Activated naive CD8-positive, alpha-beta T cell treated with anti-CD3 and anti-CD28 coated beads, Interleukin-2, amount 50 U/mL, for 16 hours (primary cell): Measurements from ENCODE around the gene MYH9.

Source experiments
- DNase-seq: peaks from one replicate; pipeline ENCODE4 v3.0.0-alpha.2; 2020; ENCODE audit warnings: low read depth, low spot score

The MYH9 gene

DNA sequence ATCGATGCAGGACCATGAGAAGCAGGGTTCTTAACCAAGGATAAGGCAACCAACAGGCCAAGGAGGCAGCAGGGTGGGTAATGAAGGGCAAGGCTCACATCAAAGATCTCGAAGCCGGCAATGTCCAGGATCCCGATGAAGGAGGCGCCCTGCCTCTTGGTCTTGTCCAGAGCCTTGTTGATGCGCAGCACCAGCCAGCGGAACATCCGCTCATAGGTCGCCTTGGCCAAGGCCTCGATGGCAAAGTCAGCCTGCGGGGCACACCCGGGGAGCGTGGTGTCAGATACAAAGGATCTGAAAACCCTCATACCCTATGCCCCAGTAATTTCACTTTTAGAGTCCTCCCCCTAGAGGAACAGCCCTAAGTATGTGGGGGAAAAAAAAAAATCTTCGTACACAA lies 71.3 kb downstream of the MYH9 start:
- DNase-seq, result no peak

GRCh38 chr22:36315325-36315724 lies 72.4 kb downstream of the MYH9 start:
- DNase-seq, result no peak

DNA sequence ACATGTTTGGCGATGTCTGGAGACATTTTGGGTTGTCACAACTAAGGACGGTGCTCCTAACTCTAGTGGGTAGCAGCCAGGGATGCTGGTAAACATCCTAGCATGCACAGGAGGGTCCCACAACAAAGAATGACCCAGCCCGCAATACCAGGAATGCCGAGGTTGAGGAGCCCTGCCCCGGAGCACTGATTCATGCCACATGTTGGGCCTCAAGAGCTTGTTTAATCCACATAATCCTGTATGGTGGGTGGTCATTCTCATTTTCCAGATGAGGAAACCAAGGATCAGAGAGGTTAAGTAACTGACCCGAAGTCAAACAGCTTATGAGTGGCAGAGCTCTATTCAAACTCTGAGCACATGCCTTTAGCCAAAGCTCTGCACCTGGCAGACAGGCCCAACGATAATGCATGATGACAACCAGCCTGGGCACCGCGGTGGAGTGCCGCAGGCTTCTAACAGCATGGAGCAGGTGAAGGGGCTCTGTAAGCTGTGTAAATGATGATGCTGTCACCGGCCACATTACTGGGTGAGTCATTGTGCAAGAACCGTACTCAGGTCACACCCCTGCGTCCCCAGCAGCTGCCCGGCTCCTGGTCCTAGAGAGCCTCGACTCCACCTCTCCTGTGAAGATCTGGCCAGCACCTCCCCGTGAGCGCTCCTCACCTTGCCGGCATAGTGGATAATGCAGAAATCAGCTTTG lies 76.2 kb downstream of the MYH9 start:
- no peak for DNase-seq

DNA sequence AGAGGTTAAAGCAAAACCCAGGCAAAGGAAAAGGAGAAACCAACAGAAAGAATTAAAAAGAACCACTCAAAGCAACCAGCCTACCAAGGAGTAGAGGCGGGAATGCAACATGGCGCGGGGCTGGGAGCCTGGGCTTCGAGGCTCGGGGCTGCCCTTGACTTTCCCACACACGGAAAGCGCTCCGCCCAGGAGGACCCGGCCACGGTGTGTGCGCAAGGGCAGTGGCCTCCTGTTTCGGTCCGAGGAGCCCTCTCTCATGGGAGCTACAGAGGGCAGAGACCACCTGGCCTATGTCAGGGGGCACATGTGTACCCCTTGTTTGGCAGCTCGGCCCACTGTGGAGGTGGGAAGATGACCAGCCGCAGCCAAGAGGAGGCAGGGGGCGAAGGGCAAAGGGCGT lies 78.9 kb downstream of the MYH9 start:
- no peak for DNase-seq

DNA sequence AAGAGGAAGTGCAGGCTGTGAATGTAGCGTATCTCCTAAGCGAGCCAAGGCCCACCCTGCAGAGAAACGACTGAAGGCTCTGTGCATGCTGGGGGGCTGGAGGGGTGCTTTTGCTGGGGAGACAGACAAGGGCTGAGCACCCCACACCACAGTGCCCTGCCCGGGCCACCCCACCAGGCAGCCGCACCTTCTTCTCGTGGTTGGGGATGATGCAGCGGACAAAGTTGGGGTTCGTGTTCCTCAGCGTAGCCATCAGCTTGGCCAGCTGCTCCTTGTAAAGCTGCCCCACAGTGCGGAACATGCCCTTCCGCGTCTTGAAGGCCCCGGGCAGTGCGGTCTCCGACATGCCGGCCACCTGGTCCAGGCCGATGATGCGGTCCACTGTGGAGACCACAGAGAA lies 81.5 kb downstream of the MYH9 start:
- no peak for DNase-seq

- DNase-seq, result no peak
These were observed 82.0 kb downstream of the MYH9 start for GRCh38 chr22:36305813-36306212.

GRCh38 chr22:36304429-36304828 lies 83.3 kb downstream of the MYH9 start:
- no peak for DNase-seq

DNA sequence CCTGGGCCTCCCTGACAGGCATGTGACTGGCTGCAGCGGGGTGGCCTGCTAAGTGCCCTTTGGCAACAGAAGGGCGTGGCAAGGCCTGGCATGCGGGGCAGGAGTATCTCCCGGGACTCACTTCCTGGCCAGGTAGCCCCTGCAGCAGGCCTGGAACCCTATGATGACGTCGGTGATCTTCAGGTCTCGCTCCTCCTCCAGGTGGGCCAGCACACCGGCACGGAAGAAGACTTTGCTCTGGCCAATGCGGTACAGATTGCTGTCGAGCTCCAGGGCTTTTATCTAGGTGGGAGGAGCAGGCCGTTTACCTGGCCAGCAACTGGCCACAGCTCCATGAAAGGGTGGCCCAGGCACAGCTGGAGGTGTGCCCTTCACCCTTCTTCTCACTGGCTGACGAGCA lies 83.9 kb downstream of the MYH9 start:
- DNase-seq, result no peak

DNA sequence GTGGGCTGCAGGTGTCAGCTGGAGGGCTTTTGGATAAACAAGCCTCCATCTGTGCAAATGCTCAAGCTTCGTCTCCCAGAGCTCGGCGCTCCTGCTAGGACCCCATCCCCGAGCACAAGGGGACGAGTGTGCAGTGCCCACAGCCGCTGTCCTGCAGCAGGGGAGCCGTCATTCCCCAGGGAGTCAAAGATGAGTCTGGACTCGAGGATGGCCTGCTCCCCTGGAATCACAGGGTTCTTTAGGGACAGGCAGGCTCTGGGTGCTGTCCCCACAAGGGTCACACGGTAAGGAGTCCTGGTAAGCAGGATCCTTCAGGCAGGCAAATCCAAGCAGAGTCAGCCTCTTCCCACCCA lies 84.7 kb downstream of the MYH9 start:
- no peak for DNase-seq

DNA sequence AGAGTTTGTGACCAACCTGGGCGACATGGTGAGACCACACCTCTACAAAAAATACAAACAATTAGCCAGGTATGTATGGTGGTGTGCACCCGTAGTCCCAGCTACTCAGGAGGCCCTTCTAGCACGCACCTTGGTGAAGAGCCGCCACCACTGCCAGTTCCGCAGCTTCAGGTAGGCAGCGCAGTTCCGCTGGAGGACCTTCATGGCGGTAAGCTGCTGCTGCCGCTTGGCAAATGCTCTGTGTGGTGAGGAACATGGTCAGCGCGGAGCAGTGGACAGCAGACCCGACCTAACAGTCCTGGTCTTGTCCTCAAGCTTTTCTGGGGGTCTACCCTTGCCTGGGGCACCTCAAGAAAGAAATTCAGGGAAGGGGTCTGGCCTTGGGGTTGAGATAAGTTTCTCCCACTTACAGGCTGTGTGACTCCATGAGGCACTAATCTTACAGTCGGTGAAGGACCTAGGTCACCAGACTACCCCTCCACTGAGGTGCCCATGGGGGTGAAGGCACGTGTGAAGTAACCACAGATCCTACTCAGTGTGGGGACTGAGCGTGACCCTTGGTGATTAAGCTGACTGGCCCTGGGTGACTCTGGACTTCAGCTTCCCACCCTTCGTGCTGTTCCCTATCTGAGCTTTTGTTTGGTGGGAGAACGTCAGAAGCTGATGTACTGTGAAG lies 85.2 kb downstream of the MYH9 start:
- no peak for DNase-seq

DNA sequence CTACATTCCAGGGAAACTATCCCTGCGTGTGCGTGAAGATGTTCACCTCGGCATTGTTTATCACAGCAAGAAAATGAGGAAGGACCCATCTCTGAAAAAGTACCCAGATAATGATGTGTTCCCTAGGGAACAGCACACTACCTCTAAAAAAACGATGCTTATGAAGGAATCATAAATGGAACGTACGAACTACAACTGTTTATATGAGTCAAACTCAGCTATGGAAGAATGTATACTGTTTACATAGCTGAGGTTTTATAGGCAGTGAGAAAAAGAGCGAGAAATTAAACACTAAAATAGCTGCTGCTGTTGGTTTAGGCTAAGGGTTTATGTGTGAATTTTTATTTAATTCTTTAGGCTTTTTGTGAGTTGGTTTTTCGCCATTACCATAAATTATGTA lies 85.9 kb downstream of the MYH9 start:
- no peak for DNase-seq

DNA sequence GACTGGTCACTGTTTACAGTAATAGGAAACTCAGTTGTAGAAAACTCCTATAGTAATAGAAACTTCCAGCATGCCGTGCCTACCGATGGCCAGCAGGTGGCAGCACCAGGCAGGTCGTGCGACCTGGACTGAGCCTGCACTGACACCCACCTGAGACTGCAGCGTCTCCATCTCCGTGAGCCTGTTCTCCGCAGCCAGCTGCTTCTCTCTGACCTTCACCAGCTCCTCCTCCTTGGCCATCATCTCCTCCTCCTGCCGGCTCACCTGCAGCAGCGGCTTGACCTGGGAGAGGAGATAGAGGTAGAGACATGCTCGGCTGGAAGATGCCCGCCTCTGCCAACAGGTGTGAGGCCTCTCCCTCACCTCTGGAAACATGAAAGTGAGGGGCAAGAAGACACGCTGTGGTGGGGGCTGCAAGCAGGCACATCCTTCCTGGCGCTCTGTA lies 86.4 kb downstream of the MYH9 start:
- DNase-seq, result peak; percentile 61

- no peak for DNase-seq
These were observed 87.2 kb downstream of the MYH9 start for GRCh38 chr22:36300396-36301212.

DNA sequence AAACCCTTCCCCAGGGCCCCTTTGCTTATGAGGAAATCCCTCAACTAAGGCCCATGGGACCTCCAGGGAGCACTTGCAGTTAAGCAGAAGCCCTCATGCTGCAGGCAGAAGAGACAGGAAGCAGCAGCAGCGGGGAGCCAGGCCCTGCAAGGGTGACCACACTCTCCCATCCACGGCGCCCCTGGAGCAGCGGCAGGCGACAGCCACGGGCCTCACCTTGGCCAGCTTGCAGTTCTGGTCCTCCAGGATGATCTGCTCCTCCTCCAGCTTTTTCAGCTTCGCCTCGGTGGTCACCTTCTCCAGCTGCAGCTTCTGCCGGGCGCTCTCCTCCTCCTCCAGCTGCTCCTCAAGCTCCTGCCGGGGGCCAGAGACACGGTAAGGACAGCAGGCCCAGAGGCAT lies 87.9 kb downstream of the MYH9 start:
- no peak for DNase-seq

DNA sequence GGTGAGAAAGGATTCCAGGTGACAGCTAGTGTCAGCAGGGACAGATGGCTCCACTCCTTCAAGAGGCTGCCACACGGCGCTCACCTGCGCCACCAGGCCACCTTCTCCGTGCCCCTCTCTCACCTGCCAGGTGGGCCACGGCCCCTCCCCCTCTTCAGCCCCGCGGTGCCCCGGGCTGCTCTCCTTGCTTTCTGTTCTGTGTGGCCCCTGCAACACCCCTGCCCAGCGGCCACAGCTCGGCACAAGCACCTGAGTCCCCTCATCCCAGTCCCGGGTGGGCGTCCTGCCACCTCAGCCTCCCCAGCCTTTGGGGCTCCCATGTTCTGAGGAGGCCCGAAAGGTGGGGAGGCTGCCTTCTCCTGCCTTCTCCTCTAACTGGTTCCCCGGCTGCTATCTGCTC lies 88.5 kb downstream of the MYH9 start:
- DNase-seq, result no peak

GRCh38 chr22:36298601-36299000 lies 89.2 kb downstream of the MYH9 start:
- DNase-seq, result no peak

GRCh38 chr22:36298118-36298517 lies 89.6 kb downstream of the MYH9 start:
- DNase-seq, result no peak

- DNase-seq, result no peak
These were observed 90.2 kb downstream of the MYH9 start for GRCh38 chr22:36297568-36297967.

DNA sequence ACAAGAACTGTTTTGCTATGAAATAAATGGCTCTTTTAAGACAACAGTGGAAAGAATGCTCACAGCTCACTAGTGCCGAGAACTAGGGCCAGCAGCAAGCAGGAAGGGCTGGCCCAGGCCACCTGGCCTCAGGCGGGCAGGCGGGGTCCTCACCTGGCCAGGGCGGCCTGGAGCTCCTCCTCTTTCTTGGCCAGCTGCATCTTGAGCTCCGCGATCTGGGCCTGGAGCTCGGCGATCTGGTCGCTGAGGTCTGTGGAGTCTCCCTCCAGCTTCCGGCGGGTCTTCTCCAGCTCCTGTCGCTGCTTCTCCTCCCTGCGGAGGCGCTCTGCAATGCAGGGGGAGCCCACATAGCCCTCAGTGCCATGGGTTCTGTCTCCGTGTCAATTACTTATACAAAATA lies 91.1 kb downstream of the MYH9 start:
- no peak for DNase-seq

DNA sequence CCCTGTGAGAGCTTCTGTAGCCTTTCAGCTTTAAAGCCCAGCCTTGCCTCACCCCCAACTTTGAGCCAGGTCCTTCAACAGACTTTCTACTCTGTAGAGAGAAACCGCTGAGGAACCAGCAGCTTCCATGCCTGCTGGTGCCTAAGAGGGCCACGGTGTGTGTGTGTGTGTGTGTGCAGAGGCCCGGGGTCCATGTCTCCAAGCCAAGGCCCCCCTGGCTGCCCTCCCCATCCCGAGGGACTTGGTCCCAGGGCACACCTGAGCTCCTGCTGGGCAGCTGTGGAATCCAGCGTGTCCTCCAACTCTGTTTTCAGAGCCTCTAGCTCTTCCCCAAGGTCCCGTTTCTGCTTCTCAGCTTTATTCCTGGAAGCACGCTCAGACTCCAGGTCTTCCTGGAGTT lies 92.5 kb downstream of the MYH9 start:
- DNase-seq, result no peak

DNA sequence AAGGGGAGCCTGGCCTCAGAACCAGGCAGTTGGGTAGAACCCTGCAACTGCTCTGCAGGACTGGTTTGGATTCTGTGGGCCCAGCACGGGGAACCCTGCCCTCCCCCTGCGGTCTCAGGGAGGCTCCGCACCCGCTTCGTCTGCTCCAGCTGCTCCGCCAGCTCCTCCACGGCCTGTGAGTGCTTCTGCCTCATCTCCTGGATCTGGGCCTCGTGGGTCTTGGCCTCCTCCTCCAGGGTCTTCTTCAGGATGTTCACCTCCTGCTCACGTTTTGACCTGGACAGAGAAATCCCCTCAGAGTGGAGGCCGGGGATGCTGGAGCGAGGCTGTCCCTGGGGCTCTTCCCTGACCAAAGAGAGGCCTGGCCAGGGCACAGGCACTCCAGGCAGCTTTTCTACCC lies 93.0 kb downstream of the MYH9 start:
- no peak for DNase-seq

GRCh38 chr22:36294293-36294620 lies 93.5 kb downstream of the MYH9 start:
- no peak for DNase-seq
